Transverse colon (tissue), 4 donors: ENCODE data around the gene PRR23E. TPM values are rescaled to one million over a fixed set of nuclear protein-coding genes. Genes with fewer than 3 reads are reported as not detected.

Experiments used
- DNase-seq: peaks from one replicate; pipeline ENCODE4 v3.0.0-alpha.2; 2019
- H3K27ac ChIP-seq, 4 donors: fragments of 200-600 bp; sonication (generic); 2 replicates each; pipeline ENCODE4 v1.5.1; 2016 to 2018; ENCODE audit warnings: inconsistent platforms in 4 of 4
- H3K27me3 ChIP-seq: fragments of 200-600 bp; sonication (generic); 2 replicates; pipeline ENCODE4 v1.5.1; 2017; ENCODE audit warnings: inconsistent platforms
- H3K36me3 ChIP-seq, 4 donors: fragments of 200-600 bp; sonication (generic); 2 replicates each; pipeline ENCODE4 v1.5.1; 2017 to 2019; ENCODE audit warnings: inconsistent platforms in 4 of 4
- H3K4me1 ChIP-seq, 4 donors: fragments of 200-600 bp; sonication (generic); 2 replicates each; pipeline ENCODE4 v1.5.1; 2017 to 2020; ENCODE audit warnings: inconsistent platforms in 4 of 4
- H3K4me3 ChIP-seq, 4 donors: fragments of 200-600 bp; sonication (generic); 1 replicate in 1 of 4; 2 replicates in 3 of 4; pipeline versions ENCODE4 v1.5.1 to v1.6.1; 2017 to 2019; ENCODE audit warnings: inconsistent platforms in 4 of 4
- H3K9me3 ChIP-seq, 2 donors: fragments of 200-600 bp; sonication (generic); 2 replicates each; pipeline ENCODE4 v1.5.1; 2017 to 2019; ENCODE audit warnings: inconsistent platforms in 2 of 2
- EP300 ChIP-seq: sonication (generic); formaldehyde crosslinking; IDR thresholded peaks from one replicate; pipeline ENCODE4 v1.6.1; 2017; ENCODE audit warnings: antibody characterized with exemption, low read depth
- POLR2A ChIP-seq: fragments of 450-650 bp; IDR thresholded peaks from one replicate; pipeline ENCODE4 v1.6.1; 2016; ENCODE audit warnings: antibody characterized with exemption, mild to moderate bottlenecking, moderate library complexity
- POLR2AphosphoS5 ChIP-seq, 3 donors: sonication (generic); formaldehyde crosslinking; IDR thresholded peaks; one replicate each; pipeline ENCODE4 v1.6.1; 2016; ENCODE audit warnings: antibody characterized with exemption in 3 of 3
- WGBS, 2 donors: methylation state at CpG; one replicate each; pipeline ENCODE4 v1.1.5; 2018; ENCODE audit warnings: low coverage in 1 of 2; 5-methylcytosine and 5-hydroxymethylcytosine counted together
- in situ Hi-C, 4 donors: fragments of 200-750 bp; cut with MboI; loops; one replicate each; pipeline versions ENCODE4 v1.15.0 to v1.15.1; 2017; ENCODE audit warnings: low sequenced_read_pairs in 3 of 4, low pct_ligation_motif_present in 1 of 4, low pct_unique_long_range_greater_than_20kb in 1 of 4
- intact Hi-C: fragments of 100-400 bp; cut with DNase I; formaldehyde crosslinking; loops from one replicate; pipeline ENCODE4 v1.15.1; 2023; ENCODE audit warnings: low total_unique reads
- total RNA-seq, 4 donors: library from RNA; depleted of rRNA; stranded (reverse); fragments of >200 nt; gene quantifications; one replicate each; pipeline ENCODE4 v1.1.0, GENCODE V29; 2016
- TF ChIP-seq, protein P1 (sequence below), 5 experiments: fragments of 200-600 bp in 3 of 5; fragments of 450-650 bp in 2 of 5; sonication (generic) in 3 of 5; IDR thresholded peaks; 1 replicate in 2 of 5; 2 replicates in 3 of 5; pipeline ENCODE4 v1.5.1; 2016 to 2017; ENCODE audit warnings: antibody characterized with exemption in 5 of 5, inconsistent platforms in 3 of 5, mild to moderate bottlenecking in 2 of 5, moderate library complexity in 1 of 5

Gene PRR23E
- total RNA-seq, 4 donors from 2014 or later, result not detected

- in situ Hi-C loops (no loop called here), intact Hi-C loops (no loop called here)
- Histone ChIP-seq H3K4me1 (no peaks in the 10 kb centered on the region), H3K36me3 (no peaks in the 10 kb centered on the region), H3K9me3 (no peaks in the 10 kb centered on the region), H3K27ac (no peak overlapping the region), H3K27me3 (peaks cover 11% of the 10 kb centered on the region), H3K4me3 (no peak overlapping the region)
- TF ChIP-seq POLR2A (no peak), POLR2AphosphoS5 (IDR thresholded peaks at IDR 0.05) (no peak), EP300 (no peak)
- TF ChIP-seq, protein P1, sequence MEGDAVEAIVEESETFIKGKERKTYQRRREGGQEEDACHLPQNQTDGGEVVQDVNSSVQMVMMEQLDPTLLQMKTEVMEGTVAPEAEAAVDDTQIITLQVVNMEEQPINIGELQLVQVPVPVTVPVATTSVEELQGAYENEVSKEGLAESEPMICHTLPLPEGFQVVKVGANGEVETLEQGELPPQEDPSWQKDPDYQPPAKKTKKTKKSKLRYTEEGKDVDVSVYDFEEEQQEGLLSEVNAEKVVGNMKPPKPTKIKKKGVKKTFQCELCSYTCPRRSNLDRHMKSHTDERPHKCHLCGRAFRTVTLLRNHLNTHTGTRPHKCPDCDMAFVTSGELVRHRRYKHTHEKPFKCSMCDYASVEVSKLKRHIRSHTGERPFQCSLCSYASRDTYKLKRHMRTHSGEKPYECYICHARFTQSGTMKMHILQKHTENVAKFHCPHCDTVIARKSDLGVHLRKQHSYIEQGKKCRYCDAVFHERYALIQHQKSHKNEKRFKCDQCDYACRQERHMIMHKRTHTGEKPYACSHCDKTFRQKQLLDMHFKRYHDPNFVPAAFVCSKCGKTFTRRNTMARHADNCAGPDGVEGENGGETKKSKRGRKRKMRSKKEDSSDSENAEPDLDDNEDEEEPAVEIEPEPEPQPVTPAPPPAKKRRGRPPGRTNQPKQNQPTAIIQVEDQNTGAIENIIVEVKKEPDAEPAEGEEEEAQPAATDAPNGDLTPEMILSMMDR (IDR thresholded peaks at IDR 0.05), result no peak
- DNase-seq, result no peak
- 81% methylated on average over 13 of the region's 13 CpGs; no CpG with 5 or more reads in 1 of the 2 donors for WGBS, 2 donors
Observed at GRCh38 chr3:127209155-127209839, 16.4 kb downstream of the PRR23E start.

GRCh38 chr3:127209840-127210653 lies 17.1 kb downstream of the PRR23E start:
- Histone ChIP-seq H3K9me3 (no peaks in the 10 kb centered on the region), H3K27ac (no peak overlapping the region), H3K36me3 (no peaks in the 10 kb centered on the region), H3K4me1 (no peaks in the 10 kb centered on the region), H3K4me3 (no peak overlapping the region), H3K27me3 (peaks cover 18% of the 10 kb centered on the region)
- in situ Hi-C loops, result no loop called here
- no peak for DNase-seq
- TF ChIP-seq, protein P1 (IDR thresholded peaks at IDR 0.05), result no peak
- TF ChIP-seq POLR2AphosphoS5 (IDR thresholded peaks at IDR 0.05) (no peak), EP300 (no peak), POLR2A (no peak)
- 74% methylated on average over 14 of the region's 14 CpGs; no CpG with 5 or more reads in 1 of the 2 donors for WGBS, 2 donors
- intact Hi-C loops, result no loop called here

DNA sequence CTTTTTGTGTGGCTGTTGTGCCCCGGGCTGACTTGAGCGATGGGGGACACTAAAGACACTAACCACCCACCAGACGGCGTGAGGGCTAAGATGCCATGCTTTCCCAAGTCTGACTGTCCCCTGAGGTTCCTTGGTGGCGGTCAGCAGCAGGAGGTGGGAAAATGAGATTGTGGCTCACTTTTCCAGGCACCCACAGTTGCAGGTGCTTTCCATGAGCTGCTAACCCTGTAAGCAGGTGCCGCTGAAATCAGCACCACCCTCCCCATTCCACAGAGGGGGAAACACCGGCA lies 17.7 kb downstream of the PRR23E start:
- no peak for DNase-seq
- in situ Hi-C loops, result no loop called here
- H3K4me3 ChIP-seq, result no peak overlapping the region

More for the DNA sequence above, 17.7 kb downstream of the PRR23E start:
- Histone ChIP-seq H3K36me3 (no peaks in the 10 kb centered on the region), H3K4me1 (no peaks in the 10 kb centered on the region), H3K27me3 (peaks cover 19% of the 10 kb centered on the region), H3K9me3 (no peaks in the 10 kb centered on the region), H3K27ac (no peak overlapping the region)
- intact Hi-C loops, result no loop called here
- 80 to 81% methylated on average over 1 to 7 of the region's 7 CpGs for WGBS, 2 donors
- TF ChIP-seq POLR2AphosphoS5 (IDR thresholded peaks at IDR 0.05) (no peak), POLR2A (no peak)
- TF ChIP-seq, protein P1 (IDR thresholded peaks at IDR 0.05), result no peak
